Measurements from ENCODE around the gene CEP43.

The CEP43 gene

DNA sequence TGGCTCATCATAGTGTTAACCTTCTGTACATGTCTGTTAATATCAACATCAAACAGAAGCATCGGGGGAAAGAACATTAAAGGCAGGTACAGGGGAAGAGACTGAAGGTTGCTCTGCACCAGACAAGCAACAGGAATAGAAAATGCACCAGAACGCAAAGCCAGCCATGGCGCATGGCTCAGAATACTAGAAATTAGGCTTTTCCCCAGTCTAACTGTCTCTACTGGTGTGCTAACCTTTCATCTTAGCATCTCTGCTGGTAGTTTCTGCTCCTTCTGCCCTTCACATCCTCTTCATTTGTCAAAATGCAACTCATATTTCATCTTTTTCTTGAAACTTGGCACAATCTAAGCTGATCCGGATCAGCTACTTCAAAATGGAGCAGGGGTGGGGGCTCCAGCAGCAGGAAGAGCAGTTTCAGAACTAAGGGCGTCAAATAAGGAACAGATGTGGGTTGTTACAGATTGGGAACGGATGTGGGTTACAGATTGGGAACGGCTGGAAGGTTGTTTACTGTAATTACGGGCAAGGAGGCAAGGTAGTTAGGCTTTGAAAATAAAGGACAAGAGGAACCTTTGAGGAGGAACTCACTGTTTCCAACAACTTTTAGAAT, 29.7 kb upstream of the CEP43 start:
- DNase-seq: no peak

DNA sequence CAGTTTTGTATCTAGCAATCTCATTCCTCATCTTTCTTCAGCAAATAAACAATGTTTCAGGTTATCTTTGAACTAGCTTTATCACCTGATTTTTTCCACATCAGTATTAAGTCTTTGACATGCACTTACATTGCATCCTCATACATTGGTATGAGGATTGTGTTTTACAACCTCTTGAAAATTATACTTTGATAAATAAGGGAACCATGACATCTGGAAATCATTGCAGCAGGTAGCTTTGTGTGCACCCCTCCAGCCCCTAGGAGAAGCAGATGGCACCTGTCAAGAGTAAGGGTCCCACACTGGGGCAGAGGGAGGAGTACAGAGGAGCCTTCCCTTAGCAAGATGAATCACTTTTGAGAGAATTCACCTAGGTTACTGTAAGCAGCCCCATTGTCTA, 29.1 kb upstream of the CEP43 start:
- no peak for DNase-seq

DNA sequence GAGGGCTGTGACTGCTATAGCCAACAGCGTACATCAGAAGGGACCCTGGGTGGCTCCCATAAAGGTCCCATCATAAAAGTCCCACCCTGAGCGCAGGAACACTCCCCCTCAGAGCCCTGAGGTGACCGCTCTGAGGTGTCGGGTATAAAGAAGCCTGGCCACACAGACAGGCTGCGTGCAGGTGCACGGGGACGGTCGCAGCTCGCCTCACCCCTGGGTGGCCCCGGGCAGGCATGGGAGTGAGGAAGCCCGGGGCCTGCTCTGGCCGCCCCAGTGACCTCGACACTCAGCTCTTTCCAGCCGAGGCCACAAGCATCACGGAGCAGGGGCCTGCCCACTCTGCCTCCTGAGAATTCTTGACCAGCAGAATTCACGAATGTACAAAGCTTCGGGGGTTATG, 28.4 kb upstream of the CEP43 start:
- no peak for DNase-seq

GRCh38 chr6:166971271-166971670, 27.9 kb upstream of the CEP43 start:
- DNase-seq: no peak

DNA sequence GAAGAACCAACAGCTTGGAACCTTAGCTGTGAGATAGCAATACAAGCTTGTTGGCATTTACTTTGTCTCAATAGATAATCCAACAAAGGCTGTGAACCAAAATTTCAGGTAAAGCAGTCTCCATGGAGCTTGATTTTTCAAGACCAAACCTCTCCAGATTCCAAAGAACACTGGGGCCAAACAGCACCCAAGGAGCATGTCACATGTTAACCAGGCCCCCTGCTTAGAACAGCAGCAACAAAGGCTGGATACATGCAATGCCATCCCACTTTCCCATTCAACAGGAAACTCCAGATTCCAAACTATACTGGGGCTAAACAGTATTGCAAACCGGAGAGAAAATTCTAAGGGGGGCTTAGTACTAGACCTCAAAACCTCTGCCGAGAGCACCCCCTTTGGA, 27.1 kb upstream of the CEP43 start:
- no peak for DNase-seq

DNA sequence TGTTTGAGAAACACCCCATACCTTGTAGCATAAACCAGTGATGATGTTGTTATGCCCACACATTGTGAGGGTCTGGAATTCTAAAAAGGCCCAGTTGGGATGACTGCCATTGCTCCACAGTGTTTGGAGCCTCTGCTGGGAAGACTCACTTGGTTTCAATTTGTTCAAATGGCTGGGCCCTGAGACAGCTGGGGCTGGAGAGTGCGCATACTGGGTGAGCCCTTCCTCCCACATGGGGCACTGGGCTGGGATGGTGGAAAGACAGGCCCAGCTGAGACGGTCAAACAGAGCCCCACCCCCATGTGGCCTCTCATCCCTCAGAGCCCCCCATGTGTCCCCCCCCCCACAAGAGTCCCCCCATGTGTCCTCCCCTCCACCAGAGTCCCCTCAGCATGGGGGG, 22.6 kb upstream of the CEP43 start:
- peak; percentile 37 for DNase-seq

DNA sequence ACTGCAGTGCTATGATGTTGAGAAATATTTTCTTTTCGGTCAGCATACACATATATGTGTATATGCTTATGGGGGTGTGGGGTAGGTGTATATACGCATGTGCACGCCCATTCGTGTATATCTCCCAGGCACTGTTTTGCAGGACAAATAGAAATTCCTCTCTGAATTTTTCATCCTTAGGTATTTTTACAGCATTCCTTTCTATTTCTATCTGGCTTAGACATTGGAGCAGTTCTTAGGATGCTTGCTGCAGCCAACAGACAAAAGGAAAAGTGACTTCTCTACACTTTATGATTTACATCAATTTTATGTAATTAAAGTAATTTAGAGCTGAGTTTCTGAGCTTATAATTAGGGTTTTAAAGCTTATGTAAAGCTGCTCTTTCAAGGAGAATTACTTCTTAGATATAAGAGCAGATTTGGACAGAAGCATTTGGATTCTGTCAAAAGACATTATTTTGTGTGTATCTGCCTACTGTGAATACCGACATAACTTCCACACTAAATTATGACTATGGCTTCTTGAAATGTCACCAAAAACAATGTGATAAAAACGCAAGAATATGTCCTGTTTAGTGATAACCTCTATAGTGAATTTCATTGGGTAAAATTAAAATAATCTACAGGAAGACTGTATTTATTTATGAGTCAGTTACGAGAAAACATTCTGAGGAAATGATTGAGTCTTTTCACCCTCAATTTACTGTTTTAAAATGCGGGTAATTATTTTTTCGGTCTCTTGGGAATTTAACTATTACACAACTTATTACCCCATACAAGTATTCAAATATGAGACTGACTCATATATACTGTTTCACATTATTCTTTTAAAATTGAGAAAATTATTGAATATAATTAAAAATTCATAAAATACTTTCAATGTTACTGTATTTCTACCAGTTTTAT, 21.3 kb upstream of the CEP43 start:
- no peak for DNase-seq

- DNase-seq: no peak
These were observed 18.5 kb upstream of the CEP43 start for GRCh38 chr6:166980738-166981137.

DNA sequence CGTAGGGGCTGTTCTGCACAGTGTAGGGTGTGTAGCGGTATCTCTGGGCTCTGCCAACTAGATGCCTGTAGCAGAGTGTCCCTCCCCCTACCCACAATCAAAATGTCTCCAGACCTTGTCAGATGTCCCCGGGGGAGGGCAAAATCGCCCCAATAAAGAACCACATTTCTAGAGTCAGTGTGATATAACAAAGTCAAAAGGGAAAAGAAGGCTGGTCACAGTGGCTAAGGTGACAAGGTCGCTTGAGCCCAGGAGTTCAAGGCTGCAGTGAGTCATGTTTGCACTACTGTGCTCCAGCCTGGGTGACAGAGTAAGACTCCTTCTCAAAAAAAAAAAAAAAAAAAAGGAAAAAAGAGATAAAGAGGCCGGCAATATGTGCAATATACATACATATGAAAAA, 11.7 kb upstream of the CEP43 start:
- no peak for DNase-seq

- no peak for DNase-seq
These were observed 11.3 kb upstream of the CEP43 start for GRCh38 chr6:166987930-166988329.

- DNase-seq: no peak
These were observed 10.5 kb upstream of the CEP43 start for GRCh38 chr6:166988674-166989201.

DNA sequence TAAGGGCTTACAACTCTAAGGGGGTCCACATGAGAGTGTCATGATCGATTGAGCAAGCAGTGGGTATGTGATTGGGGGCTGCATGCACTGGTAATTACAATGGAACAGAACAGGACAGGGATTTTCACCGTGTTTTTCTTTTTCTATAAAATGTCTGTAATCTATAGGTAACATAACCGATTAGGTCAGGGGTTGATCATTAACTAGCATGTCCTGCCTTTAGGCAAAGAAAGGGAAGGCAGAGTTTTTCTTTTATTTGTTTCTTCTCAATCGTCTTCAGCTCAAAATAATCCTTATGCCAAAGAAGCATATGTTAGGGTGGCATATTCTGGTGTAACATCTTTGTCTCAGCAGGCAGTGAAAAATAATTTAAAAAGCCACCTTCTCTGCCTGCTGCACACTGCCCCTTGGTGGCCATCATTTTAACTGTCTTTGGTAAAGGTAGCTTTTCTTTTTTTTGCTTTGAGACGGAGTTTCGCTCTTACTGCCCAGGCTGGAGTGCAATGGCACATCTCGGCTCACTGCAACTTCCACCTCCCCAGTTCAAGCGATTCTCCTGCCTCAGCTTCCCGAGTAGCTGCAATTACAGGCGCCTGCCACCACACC, 9.7 kb upstream of the CEP43 start:
- peak; percentile 62 for DNase-seq

GRCh38 chr6:166996406-166996805, 2.8 kb upstream of the CEP43 start:
- DNase-seq: no peak

- no peak for DNase-seq
These were observed 1.8 kb upstream of the CEP43 start for GRCh38 chr6:166997348-166997747.

DNA sequence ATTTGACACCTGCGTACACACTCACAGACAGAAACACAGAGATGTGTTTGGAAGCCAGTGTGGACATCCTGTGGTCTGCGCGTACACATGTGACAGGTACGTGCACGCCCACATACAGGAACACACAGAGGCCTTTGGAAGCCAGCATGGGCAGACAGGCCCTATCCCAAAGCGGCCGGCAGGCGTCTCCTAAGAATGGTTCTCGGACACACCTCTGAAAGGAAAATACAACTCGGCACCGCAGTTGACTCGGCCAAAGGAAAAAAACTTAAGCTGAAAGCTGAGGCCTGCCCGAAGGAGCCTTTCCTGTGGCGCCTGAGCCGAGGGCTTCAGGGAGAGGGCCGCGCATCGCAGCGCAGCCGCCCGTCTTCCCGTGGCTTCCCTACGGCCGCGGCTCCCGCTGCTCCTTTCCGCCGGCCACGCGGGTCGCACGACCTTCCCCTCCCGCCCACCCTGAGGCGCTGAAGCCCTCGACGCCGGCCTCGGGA, 1.4 kb upstream of the CEP43 start:
- peak; percentile 73 for DNase-seq

- peak; percentile 69 for DNase-seq
These were observed 697 bp upstream of the CEP43 start for GRCh38 chr6:166998256-166999144.

- no peak for DNase-seq
These were observed 672 bp downstream of the CEP43 start for GRCh38 chr6:166999884-167000253.

- DNase-seq: no peak
These were observed 1.6 kb downstream of the CEP43 start for GRCh38 chr6:167000759-167001158.

DNA sequence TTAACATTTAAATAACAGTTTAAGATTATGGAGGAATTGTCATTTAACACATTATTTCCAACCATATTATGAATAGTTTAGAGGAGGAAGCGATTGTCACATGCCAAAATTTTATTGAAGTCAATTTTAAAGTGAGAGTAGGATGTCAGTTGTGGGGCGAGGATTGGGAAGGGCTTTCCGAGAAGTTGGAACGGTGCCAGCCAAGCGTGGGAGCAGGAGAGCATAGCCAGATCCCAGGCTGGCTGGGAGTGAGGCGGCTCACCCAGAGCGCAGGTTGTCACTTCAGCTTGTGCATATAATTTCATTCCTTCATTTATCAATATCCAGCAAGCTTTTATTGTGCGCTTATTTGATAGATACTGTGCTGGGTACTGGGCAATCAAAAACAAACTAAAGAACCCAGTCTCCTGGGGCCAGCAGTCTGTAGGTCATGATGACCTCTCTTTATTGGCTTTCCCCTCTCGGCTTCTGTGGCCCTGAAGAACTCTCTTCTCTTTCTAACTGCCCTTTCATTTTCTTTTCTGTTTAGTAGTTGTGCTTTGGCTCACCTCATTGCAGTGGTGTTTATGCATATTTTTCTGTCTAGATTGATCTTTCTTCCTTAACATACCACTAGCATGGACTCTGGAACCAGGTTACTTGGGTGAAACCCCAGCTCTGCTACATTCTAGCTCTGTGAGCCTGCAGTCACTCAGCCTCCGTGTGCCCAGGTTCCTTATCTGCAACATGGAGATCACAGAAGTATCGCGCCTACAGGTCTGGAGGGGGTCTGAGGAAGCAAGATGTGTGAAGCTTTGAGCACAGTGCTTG, 6.4 kb downstream of the CEP43 start:
- no peak for DNase-seq

GRCh38 chr6:167007985-167008384, 8.8 kb downstream of the CEP43 start:
- no peak for DNase-seq

GRCh38 chr6:167013067-167013466, 13.9 kb downstream of the CEP43 start:
- no peak for DNase-seq

DNA sequence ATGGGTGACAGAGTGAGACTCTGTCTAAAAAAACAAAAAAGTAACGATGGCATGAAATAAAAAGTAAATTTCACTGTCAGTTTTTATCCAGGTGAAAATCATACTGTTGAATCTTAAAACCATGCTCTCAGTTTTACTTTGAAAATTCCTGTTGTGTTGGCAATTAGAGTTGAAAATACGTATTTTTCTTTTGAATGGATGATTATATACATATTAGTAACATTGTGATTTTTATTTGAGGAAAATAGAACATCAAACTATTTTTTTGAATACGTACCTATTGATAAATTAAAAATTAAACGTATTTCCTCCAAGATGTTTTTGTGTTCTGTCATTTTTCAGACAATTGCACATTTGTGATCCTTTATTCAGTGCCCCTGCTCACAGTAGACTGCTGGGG, 14.7 kb downstream of the CEP43 start:
- no peak for DNase-seq

Data from activated CD8-positive, alpha-beta memory T cell treated with anti-CD3 and anti-CD28 coated beads for 24 hours (primary cell).